ENCODE data around the gene WRAP53.

DNA sequence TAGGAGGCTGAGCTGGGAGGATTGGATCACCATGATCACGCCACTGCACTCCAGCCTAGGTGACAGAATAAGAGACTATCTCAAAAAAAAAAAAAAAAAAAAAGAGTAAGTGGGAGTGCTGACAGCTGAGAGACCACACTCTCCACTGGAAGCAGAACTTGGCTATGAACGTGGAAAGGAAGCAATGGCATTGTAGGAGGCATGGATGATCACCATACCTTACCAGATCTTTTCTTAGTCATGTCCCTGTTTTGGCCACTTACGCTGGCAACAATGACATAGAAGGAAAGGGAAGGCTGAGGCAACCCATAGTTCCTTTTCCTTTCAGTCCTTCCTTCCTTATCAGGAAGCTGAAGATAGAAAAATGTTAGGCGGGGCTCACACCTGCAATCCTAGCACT is 41.3 kb upstream of the WRAP53 start:
- TF ChIP-seq, protein P1, sequence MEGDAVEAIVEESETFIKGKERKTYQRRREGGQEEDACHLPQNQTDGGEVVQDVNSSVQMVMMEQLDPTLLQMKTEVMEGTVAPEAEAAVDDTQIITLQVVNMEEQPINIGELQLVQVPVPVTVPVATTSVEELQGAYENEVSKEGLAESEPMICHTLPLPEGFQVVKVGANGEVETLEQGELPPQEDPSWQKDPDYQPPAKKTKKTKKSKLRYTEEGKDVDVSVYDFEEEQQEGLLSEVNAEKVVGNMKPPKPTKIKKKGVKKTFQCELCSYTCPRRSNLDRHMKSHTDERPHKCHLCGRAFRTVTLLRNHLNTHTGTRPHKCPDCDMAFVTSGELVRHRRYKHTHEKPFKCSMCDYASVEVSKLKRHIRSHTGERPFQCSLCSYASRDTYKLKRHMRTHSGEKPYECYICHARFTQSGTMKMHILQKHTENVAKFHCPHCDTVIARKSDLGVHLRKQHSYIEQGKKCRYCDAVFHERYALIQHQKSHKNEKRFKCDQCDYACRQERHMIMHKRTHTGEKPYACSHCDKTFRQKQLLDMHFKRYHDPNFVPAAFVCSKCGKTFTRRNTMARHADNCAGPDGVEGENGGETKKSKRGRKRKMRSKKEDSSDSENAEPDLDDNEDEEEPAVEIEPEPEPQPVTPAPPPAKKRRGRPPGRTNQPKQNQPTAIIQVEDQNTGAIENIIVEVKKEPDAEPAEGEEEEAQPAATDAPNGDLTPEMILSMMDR (IDR thresholded peaks at IDR 0.05), result no peak
- TF ChIP-seq ELF1 (IDR thresholded peaks at IDR 0.05) (no peak), FOXJ3 (CRISPR knock-in tag; IDR thresholded peaks at IDR 0.05) (no peak), SIN3A (IDR thresholded peaks at IDR 0.05; ENCODE audit: borderline replicate concordance, low read depth, low read length) (no peak), FOXM1 (IDR thresholded peaks at IDR 0.05; ENCODE audit: low read depth) (no peak)
- TF ChIP-seq, protein P2, sequence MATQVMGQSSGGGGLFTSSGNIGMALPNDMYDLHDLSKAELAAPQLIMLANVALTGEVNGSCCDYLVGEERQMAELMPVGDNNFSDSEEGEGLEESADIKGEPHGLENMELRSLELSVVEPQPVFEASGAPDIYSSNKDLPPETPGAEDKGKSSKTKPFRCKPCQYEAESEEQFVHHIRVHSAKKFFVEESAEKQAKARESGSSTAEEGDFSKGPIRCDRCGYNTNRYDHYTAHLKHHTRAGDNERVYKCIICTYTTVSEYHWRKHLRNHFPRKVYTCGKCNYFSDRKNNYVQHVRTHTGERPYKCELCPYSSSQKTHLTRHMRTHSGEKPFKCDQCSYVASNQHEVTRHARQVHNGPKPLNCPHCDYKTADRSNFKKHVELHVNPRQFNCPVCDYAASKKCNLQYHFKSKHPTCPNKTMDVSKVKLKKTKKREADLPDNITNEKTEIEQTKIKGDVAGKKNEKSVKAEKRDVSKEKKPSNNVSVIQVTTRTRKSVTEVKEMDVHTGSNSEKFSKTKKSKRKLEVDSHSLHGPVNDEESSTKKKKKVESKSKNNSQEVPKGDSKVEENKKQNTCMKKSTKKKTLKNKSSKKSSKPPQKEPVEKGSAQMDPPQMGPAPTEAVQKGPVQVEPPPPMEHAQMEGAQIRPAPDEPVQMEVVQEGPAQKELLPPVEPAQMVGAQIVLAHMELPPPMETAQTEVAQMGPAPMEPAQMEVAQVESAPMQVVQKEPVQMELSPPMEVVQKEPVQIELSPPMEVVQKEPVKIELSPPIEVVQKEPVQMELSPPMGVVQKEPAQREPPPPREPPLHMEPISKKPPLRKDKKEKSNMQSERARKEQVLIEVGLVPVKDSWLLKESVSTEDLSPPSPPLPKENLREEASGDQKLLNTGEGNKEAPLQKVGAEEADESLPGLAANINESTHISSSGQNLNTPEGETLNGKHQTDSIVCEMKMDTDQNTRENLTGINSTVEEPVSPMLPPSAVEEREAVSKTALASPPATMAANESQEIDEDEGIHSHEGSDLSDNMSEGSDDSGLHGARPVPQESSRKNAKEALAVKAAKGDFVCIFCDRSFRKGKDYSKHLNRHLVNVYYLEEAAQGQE (IDR thresholded peaks at IDR 0.05; ENCODE audit: low read depth, low read length), result no peak
